Measurements from ENCODE around the gene HACE1.

HACE1 gene

DNA sequence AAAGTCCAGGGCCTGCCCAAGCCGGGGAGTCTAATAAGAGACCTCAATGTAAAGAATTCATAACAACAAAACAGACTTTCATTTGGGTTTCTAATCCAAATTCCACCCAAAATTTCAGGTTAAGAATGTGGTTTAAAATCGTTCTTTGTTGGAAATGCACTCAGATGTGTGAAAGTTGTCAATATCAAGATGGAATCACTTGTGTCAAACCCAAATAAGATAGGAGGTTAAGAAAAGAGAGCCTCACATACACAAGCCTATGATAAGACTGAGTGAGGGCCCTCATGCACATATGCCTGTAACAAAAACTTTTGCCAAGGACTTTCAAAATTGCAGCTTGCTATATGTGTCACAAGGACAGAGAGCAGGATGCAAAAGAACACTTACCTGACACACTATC is 145.7 kb downstream of the HACE1 start:
- TF ChIP-seq, protein P1, sequence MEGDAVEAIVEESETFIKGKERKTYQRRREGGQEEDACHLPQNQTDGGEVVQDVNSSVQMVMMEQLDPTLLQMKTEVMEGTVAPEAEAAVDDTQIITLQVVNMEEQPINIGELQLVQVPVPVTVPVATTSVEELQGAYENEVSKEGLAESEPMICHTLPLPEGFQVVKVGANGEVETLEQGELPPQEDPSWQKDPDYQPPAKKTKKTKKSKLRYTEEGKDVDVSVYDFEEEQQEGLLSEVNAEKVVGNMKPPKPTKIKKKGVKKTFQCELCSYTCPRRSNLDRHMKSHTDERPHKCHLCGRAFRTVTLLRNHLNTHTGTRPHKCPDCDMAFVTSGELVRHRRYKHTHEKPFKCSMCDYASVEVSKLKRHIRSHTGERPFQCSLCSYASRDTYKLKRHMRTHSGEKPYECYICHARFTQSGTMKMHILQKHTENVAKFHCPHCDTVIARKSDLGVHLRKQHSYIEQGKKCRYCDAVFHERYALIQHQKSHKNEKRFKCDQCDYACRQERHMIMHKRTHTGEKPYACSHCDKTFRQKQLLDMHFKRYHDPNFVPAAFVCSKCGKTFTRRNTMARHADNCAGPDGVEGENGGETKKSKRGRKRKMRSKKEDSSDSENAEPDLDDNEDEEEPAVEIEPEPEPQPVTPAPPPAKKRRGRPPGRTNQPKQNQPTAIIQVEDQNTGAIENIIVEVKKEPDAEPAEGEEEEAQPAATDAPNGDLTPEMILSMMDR (IDR thresholded peaks at IDR 0.05): no peak
- no peak overlapping the region for H3K4me3 Mint-ChIP-seq
- no peak overlapping the region for H3K27ac Mint-ChIP-seq
- DNase-seq: no peak
- no peaks in the 10 kb centered on the region for H3K4me1 Mint-ChIP-seq
- H3K9me3 Mint-ChIP-seq: no peaks in the 10 kb centered on the region
- peaks cover 4% of the 10 kb centered on the region for H3K27me3 Mint-ChIP-seq (ENCODE audit: low read depth, poor library complexity)
- H3K36me3 Mint-ChIP-seq (ENCODE audit: low read depth): peaks cover 13% of the 10 kb centered on the region

DNA sequence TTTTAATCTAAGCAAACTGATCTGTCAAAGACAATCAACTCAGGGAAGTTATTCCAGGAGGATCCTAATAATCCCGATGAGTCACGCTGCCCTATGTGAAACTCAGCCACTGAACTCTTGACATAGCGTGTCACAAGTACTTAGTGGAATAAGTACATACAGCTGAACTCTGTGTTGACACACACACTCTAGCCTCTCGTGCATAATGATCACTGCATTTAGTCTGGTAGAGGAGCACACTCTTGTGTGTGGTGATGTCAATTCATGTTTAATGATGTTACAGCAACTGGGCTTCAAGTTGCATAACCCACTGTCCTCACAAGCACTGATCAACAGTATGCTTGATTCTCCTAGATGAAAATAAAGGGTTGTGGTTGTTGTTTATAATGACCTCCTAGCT is 148.3 kb downstream of the HACE1 start:
- no peaks in the 10 kb centered on the region for H3K4me1 Mint-ChIP-seq
- H3K27me3 Mint-ChIP-seq (ENCODE audit: low read depth, poor library complexity): peaks cover 4% of the 10 kb centered on the region
- H3K27ac Mint-ChIP-seq: no peak overlapping the region
- TF ChIP-seq, protein P1 (IDR thresholded peaks at IDR 0.05): no peak
- DNase-seq: no peak
- no peak overlapping the region for H3K4me3 Mint-ChIP-seq
- no peaks in the 10 kb centered on the region for H3K9me3 Mint-ChIP-seq
- peaks cover 17% of the 10 kb centered on the region for H3K36me3 Mint-ChIP-seq (ENCODE audit: low read depth)

DNA sequence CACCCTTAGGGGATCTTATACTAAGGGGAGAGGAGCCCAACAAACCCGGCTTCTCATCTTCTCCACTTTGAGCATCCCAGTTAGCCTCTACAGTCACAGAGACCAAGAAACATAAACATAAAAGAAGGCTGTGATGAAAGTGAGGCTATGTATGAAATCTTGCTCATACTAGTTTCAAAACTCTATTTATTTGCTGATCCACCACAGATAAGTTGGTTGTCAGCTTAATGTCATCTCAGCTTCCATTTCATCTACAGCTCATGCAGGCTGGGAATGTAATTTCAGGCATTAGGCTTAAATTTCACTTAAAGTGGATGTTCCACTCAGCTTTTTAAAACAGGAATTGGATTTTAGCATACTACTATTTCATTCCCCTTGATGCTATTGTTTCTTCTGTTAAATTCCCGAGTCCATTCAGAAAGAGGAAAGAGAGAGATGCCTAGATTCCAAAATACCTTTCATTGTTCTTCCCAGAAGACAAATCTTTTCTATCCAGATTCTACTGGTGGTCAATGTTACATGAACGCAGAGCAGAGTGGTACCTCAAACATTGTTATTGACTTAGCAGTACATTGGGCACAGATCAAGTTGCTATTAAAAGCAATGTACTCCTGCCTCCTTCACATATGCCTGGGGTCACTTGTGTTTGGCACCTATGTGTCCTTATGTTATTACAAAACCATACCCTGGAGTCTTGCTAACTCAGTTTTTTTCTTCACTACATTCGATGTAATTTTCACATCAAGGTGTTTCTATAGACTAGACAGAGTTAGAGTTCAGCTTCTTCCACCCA is 149.0 kb downstream of the HACE1 start:
- no peak for DNase-seq
- Mint-ChIP-seq H3K36me3 (ENCODE audit: low read depth) (peaks cover 17% of the 10 kb centered on the region), H3K4me3 (no peak overlapping the region), H3K27ac (no peak overlapping the region), H3K4me1 (peaks cover 1% of the 10 kb centered on the region), H3K9me3 (no peaks in the 10 kb centered on the region), H3K27me3 (ENCODE audit: low read depth, poor library complexity) (peaks cover 4% of the 10 kb centered on the region)
- TF ChIP-seq, protein P1 (IDR thresholded peaks at IDR 0.05): no peak

GRCh38 chr6:104705916-104706442 is 153.7 kb downstream of the HACE1 start:
- H3K4me1 Mint-ChIP-seq: peaks cover 21% of the 10 kb centered on the region
- H3K27me3 Mint-ChIP-seq (ENCODE audit: low read depth, poor library complexity): no peaks in the 10 kb centered on the region
- H3K4me3 Mint-ChIP-seq: no peak overlapping the region
- no peaks in the 10 kb centered on the region for H3K9me3 Mint-ChIP-seq
- H3K36me3 Mint-ChIP-seq (ENCODE audit: low read depth): peaks cover 10% of the 10 kb centered on the region
- TF ChIP-seq, protein P1 (IDR thresholded peaks at IDR 0.05): no peak
- H3K27ac Mint-ChIP-seq: no peak overlapping the region
- no peak for DNase-seq

- no peak overlapping the region for H3K4me3 Mint-ChIP-seq
- peaks cover 21% of the 10 kb centered on the region for H3K4me1 Mint-ChIP-seq
- H3K9me3 Mint-ChIP-seq: no peaks in the 10 kb centered on the region
- peaks cover 10% of the 10 kb centered on the region for H3K36me3 Mint-ChIP-seq (ENCODE audit: low read depth)
- no peak for DNase-seq
- H3K27ac Mint-ChIP-seq: peak overlapping the region; percentile 91
- TF ChIP-seq, protein P1 (IDR thresholded peaks at IDR 0.05): no peak
- H3K27me3 Mint-ChIP-seq (ENCODE audit: low read depth, poor library complexity): no peaks in the 10 kb centered on the region
Observed at GRCh38 chr6:104705095-104705707, 154.5 kb downstream of the HACE1 start.
